H9 (cell line): ENCODE results near the gene KCNMB3. TPM values are rescaled to one million over a fixed set of nuclear protein-coding genes. Genes with fewer than 3 reads are reported as not detected.
"Not testable (repeated sequence)": the region's sequence is repeated elsewhere in the genome, so short reads cannot be mapped to it uniquely, and the experiment has no call there.

Experiments
- DNase-seq: peaks from one replicate; pipeline ENCODE4 v3.0.0-alpha.2; 2017
- H2AFZ ChIP-seq: one replicate; pipeline ENCODE4 v1.6.1; 2013; ENCODE audit warnings: mild to moderate bottlenecking, low read length, control low read depth, moderate library complexity
- H2AK5ac ChIP-seq: 2 replicates; pipeline ENCODE4 v1.6.1; 2013; ENCODE audit warnings: low read length, control low read depth, mixed read lengths; ENCODE audit not compliant: insufficient read length
- H2BK120ac ChIP-seq: one replicate; pipeline ENCODE4 v1.6.1; 2013; ENCODE audit warnings: low read depth, mild to moderate bottlenecking, low read length, control low read depth, inconsistent platforms; ENCODE audit not compliant: poor library complexity, severe bottlenecking
- H2BK12ac ChIP-seq: 2 replicates; pipeline ENCODE4 v1.6.1; 2013; ENCODE audit warnings: low read length, control low read depth, mixed read lengths, low read depth; ENCODE audit not compliant: insufficient read length
- H2BK15ac ChIP-seq: 2 replicates; pipeline ENCODE4 v1.6.1; 2013; ENCODE audit warnings: low read depth, low read length, control low read depth
- H2BK20ac ChIP-seq: one replicate; pipeline ENCODE4 v1.6.1; 2013; ENCODE audit warnings: low read depth, mild to moderate bottlenecking, low read length, control low read depth, inconsistent platforms; ENCODE audit not compliant: poor library complexity, severe bottlenecking
- H2BK5ac ChIP-seq: 2 replicates; pipeline ENCODE4 v1.6.1; 2013; ENCODE audit warnings: low read length, control low read depth, mixed read lengths; ENCODE audit not compliant: insufficient read length
- H3K14ac ChIP-seq: 2 replicates; pipeline ENCODE4 v1.6.1; 2013; ENCODE audit warnings: low read length, control low read depth; ENCODE audit not compliant: insufficient read depth
- H3K18ac ChIP-seq: 2 replicates; pipeline ENCODE4 v1.6.1; 2013; ENCODE audit warnings: low read depth, mild to moderate bottlenecking, mixed read lengths, low read length, control low read depth; ENCODE audit not compliant: insufficient read length
- H3K23ac ChIP-seq: 2 replicates; pipeline ENCODE4 v1.6.1; 2013; ENCODE audit warnings: low read length, control low read depth, mixed read lengths, low read depth; ENCODE audit not compliant: insufficient read length
- H3K23me2 ChIP-seq: 2 replicates; pipeline ENCODE4 v1.6.1; 2013; ENCODE audit warnings: low read depth, mild to moderate bottlenecking, mixed read lengths, low read length, control low read depth; ENCODE audit not compliant: insufficient read length, poor library complexity, severe bottlenecking
- H3K27ac ChIP-seq: 2 replicates; pipeline ENCODE4 v1.5.1; 2013; ENCODE audit warnings: low read length, control low read depth, mixed read lengths, low read depth; ENCODE audit not compliant: insufficient read length
- H3K27me3 ChIP-seq: 2 replicates; pipeline ENCODE4 v1.6.1; 2013; ENCODE audit warnings: low read length, control low read depth, inconsistent platforms; ENCODE audit not compliant: insufficient read depth
- H3K4ac ChIP-seq: 2 replicates; pipeline ENCODE4 v1.6.1; 2013; ENCODE audit warnings: low read depth, mild to moderate bottlenecking, control low read depth, inconsistent platforms, low read length, moderate library complexity
- H3K4me1 ChIP-seq: 2 replicates; pipeline ENCODE4 v1.6.1; 2013; ENCODE audit warnings: low read length, control low read depth, inconsistent platforms; ENCODE audit not compliant: insufficient read depth
- H3K4me2 ChIP-seq: 2 replicates; pipeline ENCODE4 v1.6.1; 2013; ENCODE audit warnings: low read length, control low read depth, mixed read lengths; ENCODE audit not compliant: insufficient read length, insufficient read depth
- H3K56ac ChIP-seq: 2 replicates; pipeline ENCODE4 v1.6.1; 2013; ENCODE audit warnings: low read depth, mild to moderate bottlenecking, mixed read lengths, low read length, control low read depth; ENCODE audit not compliant: insufficient read length
- H3K79me1 ChIP-seq: 2 replicates; pipeline ENCODE4 v1.6.1; 2013; ENCODE audit warnings: low read depth, mild to moderate bottlenecking, moderate library complexity, low read length, control low read depth, inconsistent platforms; ENCODE audit not compliant: insufficient read depth, poor library complexity, severe bottlenecking
- H3K79me2 ChIP-seq: 2 replicates; pipeline ENCODE4 v1.6.1; 2013; ENCODE audit warnings: low read length, control low read depth, inconsistent platforms; ENCODE audit not compliant: insufficient read depth
- H3K9ac ChIP-seq: 2 replicates; pipeline ENCODE4 v1.6.1; 2013; ENCODE audit warnings: low read length, control low read depth, mixed read lengths; ENCODE audit not compliant: insufficient read length; ENCODE audit errors: extremely low read depth
- H3K9me3 ChIP-seq: one replicate; pipeline ENCODE4 v1.6.1; 2013; ENCODE audit warnings: low read depth, low read length, inconsistent platforms; ENCODE audit not compliant: control insufficient read depth
- H3T11ph ChIP-seq: one replicate; pipeline ENCODE4 v1.6.1; 2013; ENCODE audit warnings: mild to moderate bottlenecking, low read length, control low read depth, inconsistent platforms
- H4K20me1 ChIP-seq: one replicate; pipeline ENCODE4 v1.6.1; 2013; ENCODE audit not compliant: control insufficient read depth, insufficient read length, insufficient read depth
- H4K5ac ChIP-seq: 2 replicates; pipeline ENCODE4 v1.6.1; 2013; ENCODE audit warnings: low read depth, mild to moderate bottlenecking, mixed read lengths, low read length, control low read depth; ENCODE audit not compliant: insufficient read length
- H4K8ac ChIP-seq: replicated peaks from 2 replicates; pipeline ENCODE4 v1.6.1; 2013; ENCODE audit warnings: low read length, control low read depth, mixed read lengths, low read depth; ENCODE audit not compliant: insufficient read length
- H4K91ac ChIP-seq: 2 replicates; pipeline ENCODE4 v1.6.1; 2013; ENCODE audit warnings: low read depth, mild to moderate bottlenecking, moderate library complexity, mixed read lengths, low read length, control low read depth; ENCODE audit not compliant: insufficient read length
- H3K27ac Mint-ChIP-seq, 3 experiments: 2 replicates in 2 of 3; 3 replicates in 1 of 3; pipeline ENCODE4 v1.8.0; 2020 to 2021; ENCODE audit warnings: mixed read lengths in 3 of 3, mild to moderate bottlenecking in 1 of 3, moderate library complexity in 1 of 3
- H3K27me3 Mint-ChIP-seq: 2 replicates; pipeline ENCODE4 v1.8.0; 2021; ENCODE audit warnings: low read depth, mild to moderate bottlenecking, moderate library complexity, mixed read lengths
- H3K36me3 Mint-ChIP-seq, 3 experiments: 2 replicates in 2 of 3; 3 replicates in 1 of 3; pipeline ENCODE4 v1.8.0; 2020 to 2021; ENCODE audit warnings: low read depth in 3 of 3, mixed read lengths in 3 of 3; ENCODE audit not compliant: insufficient read depth in 1 of 3
- H3K4me1 Mint-ChIP-seq, 2 experiments: 2 replicates each; pipeline ENCODE4 v1.8.0; 2020; ENCODE audit warnings: mixed read lengths in 2 of 2
- H3K4me3 Mint-ChIP-seq, 2 experiments: 2 replicates in 1 of 2; 3 replicates in 1 of 2; pipeline ENCODE4 v1.8.0; 2020 to 2021; ENCODE audit warnings: mild to moderate bottlenecking in 2 of 2, mixed read lengths in 2 of 2, moderate library complexity in 1 of 2
- H3K9me3 Mint-ChIP-seq, 2 experiments: 2 replicates in 1 of 2; 3 replicates in 1 of 2; pipeline ENCODE4 v1.8.0; 2020; ENCODE audit warnings: mild to moderate bottlenecking in 2 of 2, mixed read lengths in 2 of 2, moderate library complexity in 1 of 2
- WGBS: extraction: QIAGEN DNeasy Blood & Tissue Kit; methylation state at CpG from one replicate; pipeline ENCODE4 v1.1.7; 2013; ENCODE audit warnings: missing lambda C conversion rate, low lambda C conversion rate, mixed read lengths; ENCODE audit not compliant: insufficient read length; ENCODE audit errors: extremely low coverage; 5-methylcytosine and 5-hydroxymethylcytosine counted together
- total RNA-seq: library from RNA; stranded (reverse); gene quantifications from 2 replicates; pipeline ENCODE4 v1.2.1, GENCODE V29; 2021

Gene KCNMB3
- total RNA-seq, 1 experiment from 2014 or later = 1.6 TPM

GRCh38 chr3:179240299-179240698, 10.6 kb downstream of the KCNMB3 start:
- not testable (repeated sequence) for H3K27me3 Mint-ChIP-seq, H3K23ac ChIP-seq, H4K5ac ChIP-seq, H3K4me1 Mint-ChIP-seq, H2AK5ac ChIP-seq, H2BK20ac ChIP-seq, H3K9me3 Mint-ChIP-seq, H4K91ac ChIP-seq, H2BK120ac ChIP-seq, H2BK5ac ChIP-seq, H3K27me3 ChIP-seq, H2BK12ac ChIP-seq, H3T11ph ChIP-seq, H3K27ac ChIP-seq, H3K36me3 Mint-ChIP-seq, H3K18ac ChIP-seq, DNase-seq, H2AFZ ChIP-seq, H4K20me1 ChIP-seq, H3K27ac Mint-ChIP-seq, H3K9me3 ChIP-seq, H3K56ac ChIP-seq, H3K79me1 ChIP-seq, H3K9ac ChIP-seq, H3K4me3 Mint-ChIP-seq, H4K8ac ChIP-seq, H3K23me2 ChIP-seq, H3K14ac ChIP-seq, H2BK15ac ChIP-seq, H3K4me1 ChIP-seq, H3K79me2 ChIP-seq, H3K4ac ChIP-seq, H3K4me2 ChIP-seq
- no CpG with 5 or more reads among the region's 1 CpG for WGBS
